22Rv1 (cell line): ENCODE measurements around the gene CDH16.

Experiments
- CTCF ChIP-seq: fragments of 450-650 bp; IDR thresholded peaks from 2 replicates; pipeline ENCODE4 v1.5.1; 2017; ENCODE audit warnings: mild to moderate bottlenecking
- ZFX ChIP-seq: fragments of 450-650 bp; IDR thresholded peaks from 2 replicates; pipeline ENCODE4 v1.6.1; 2017; ENCODE audit warnings: antibody characterized with exemption, borderline replicate concordance

GRCh38 chr16:66891360-66891759, 27.3 kb downstream of the CDH16 start:
- TF ChIP-seq CTCF (no peak), ZFX (no peak)
